Right renal cortex interstitium (tissue), 3 donors: ENCODE data around the gene JAK1. TPM values are rescaled to one million over a fixed set of nuclear protein-coding genes. Genes with fewer than 3 reads are reported as not detected.

Experiments used
- DNase-seq, 3 donors: peaks; one replicate each; pipeline ENCODE4 v3.0.0-alpha.2; 2013; ENCODE audit warnings: low read depth in 3 of 3, low spot score in 2 of 3
- polyA plus RNA-seq, 3 donors: library from polyadenylated mRNA; unstranded; fragments of 120-200 nt; gene quantifications; one replicate each; pipeline ENCODE4 v1.2.1, GENCODE V29; 2013; ENCODE audit not compliant: insufficient read length in 3 of 3

The JAK1 gene
- polyA plus RNA-seq, 3 donors, result 108 to 113 (median 112) TPM

- DNase-seq, result no peak
These were observed 164.4 kb downstream of the JAK1 start for GRCh38 chr1:64801851-64802523.

GRCh38 chr1:64798872-64799271, 167.5 kb downstream of the JAK1 start:
- DNase-seq, result no peak

GRCh38 chr1:64790832-64791487, 175.4 kb downstream of the JAK1 start:
- DNase-seq, result no peak

Other genes starting within 250 kb of the JAK1 start
- 10 to 100 TPM; 26.2 to 27.6 (median 27.1) TPM for gene RAVER2, start 221.5 kb downstream of the JAK1 start, polyA plus RNA-seq
- gene AK4, start 181.7 kb upstream of the JAK1 start, polyA plus RNA-seq, result 10 to 100 TPM; 43.5 to 68.6 (median 65.7) TPM